KMS-11 (cell line): ENCODE data around the gene TC2N.

Experiments
- H2AFZ ChIP-seq: fragments of 200-600 bp; sonication (generic); 2 replicates; pipeline ENCODE4 v1.6.1; 2016; ENCODE audit warnings: antibody characterized with exemption, mixed run types, low read depth
- H3K27ac ChIP-seq: fragments of 200-600 bp; sonication (generic); 2 replicates; pipeline ENCODE4 v1.6.1; 2016; ENCODE audit warnings: mild to moderate bottlenecking, mixed run types
- H3K27me3 ChIP-seq: fragments of 200-600 bp; sonication (generic); 2 replicates; pipeline ENCODE4 v1.6.1; 2017; ENCODE audit warnings: mild to moderate bottlenecking, low read depth, mixed run types, moderate library complexity; ENCODE audit not compliant: insufficient read depth
- H3K36me3 ChIP-seq: fragments of 200-600 bp; sonication (generic); 2 replicates; pipeline ENCODE4 v1.6.1; 2017; ENCODE audit warnings: mild to moderate bottlenecking, mixed run types; ENCODE audit not compliant: insufficient read depth
- H3K4me1 ChIP-seq: fragments of 200-600 bp; sonication (generic); 2 replicates; pipeline ENCODE4 v1.6.1; 2016; ENCODE audit warnings: mild to moderate bottlenecking, low read depth, mixed run types; ENCODE audit not compliant: poor library complexity, severe bottlenecking
- H3K4me2 ChIP-seq: fragments of 200-600 bp; sonication (generic); 2 replicates; pipeline ENCODE4 v1.7.0; 2016; ENCODE audit warnings: mild to moderate bottlenecking, mixed run types
- H3K4me3 ChIP-seq: fragments of 200-600 bp; sonication (generic); IDR thresholded peaks from 2 replicates; pipeline ENCODE4 v1.6.1; 2017; ENCODE audit warnings: low read depth, low read length, mixed read lengths; ENCODE audit not compliant: insufficient read depth
- H3K79me2 ChIP-seq: fragments of 200-600 bp; sonication (generic); 2 replicates; pipeline ENCODE4 v1.6.1; 2016; ENCODE audit warnings: low read depth, mixed run types; ENCODE audit not compliant: insufficient read depth
- H3K9ac ChIP-seq: fragments of 200-600 bp; sonication (generic); 2 replicates; pipeline ENCODE4 v1.6.1; 2016; ENCODE audit warnings: mild to moderate bottlenecking, mixed run types
- H4K20me1 ChIP-seq: fragments of 200-600 bp; sonication (generic); 2 replicates; pipeline ENCODE4 v1.6.1; 2016; ENCODE audit warnings: mild to moderate bottlenecking, mixed run types; ENCODE audit not compliant: insufficient read depth
- CTCF ChIP-seq: fragments of 200-600 bp; sonication (generic); conservative IDR thresholded peaks from 2 replicates; pipeline ENCODE4 v1.6.1; 2017; ENCODE audit warnings: low read depth, mild to moderate bottlenecking, antibody characterized with exemption, low read length, moderate library complexity, mixed read lengths

The TC2N gene

GRCh38 chr14:91885113-91885712, 17.9 kb upstream of the TC2N start:
- no peaks in the 10 kb centered on the region for H3K4me1 ChIP-seq
- no peaks in the 10 kb centered on the region for H4K20me1 ChIP-seq
- TF ChIP-seq CTCF: no peak
- H3K27ac ChIP-seq: no peak overlapping the region
- no peak overlapping the region for H2AFZ ChIP-seq
- H3K4me3 ChIP-seq: no peak overlapping the region
- no peaks in the 10 kb centered on the region for H3K27me3 ChIP-seq
- H3K4me2 ChIP-seq: no peak overlapping the region
- no peak overlapping the region for H3K9ac ChIP-seq
- H3K79me2 ChIP-seq: no peaks in the 10 kb centered on the region
- no peaks in the 10 kb centered on the region for H3K36me3 ChIP-seq

DNA sequence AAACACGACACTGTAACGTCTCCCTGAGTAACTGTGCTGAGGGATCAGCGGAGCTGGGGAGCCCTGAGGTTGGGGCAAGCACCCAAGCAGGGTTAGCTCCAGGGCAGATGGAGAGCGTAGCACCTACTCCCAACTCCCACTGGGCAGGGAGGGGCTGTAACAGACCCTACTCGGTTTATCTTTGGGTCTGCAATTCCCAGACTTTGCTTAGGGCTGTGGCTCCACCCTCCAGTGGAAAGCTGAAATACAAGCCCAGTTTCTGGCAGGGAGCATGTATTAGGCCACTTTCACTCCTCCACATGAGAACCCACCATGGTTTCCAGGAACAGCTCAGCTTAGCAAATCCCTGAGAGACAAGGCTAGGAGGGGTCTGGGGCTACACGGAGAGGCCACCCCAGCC, 17.3 kb upstream of the TC2N start:
- no peak overlapping the region for H3K4me2 ChIP-seq
- no peaks in the 10 kb centered on the region for H3K4me1 ChIP-seq
- H3K27me3 ChIP-seq: no peaks in the 10 kb centered on the region
- H3K27ac ChIP-seq: no peak overlapping the region
- H3K36me3 ChIP-seq: no peaks in the 10 kb centered on the region
- no peak overlapping the region for H3K4me3 ChIP-seq
- no peak overlapping the region for H2AFZ ChIP-seq
- no peaks in the 10 kb centered on the region for H3K79me2 ChIP-seq
- TF ChIP-seq CTCF: no peak
- H4K20me1 ChIP-seq: no peaks in the 10 kb centered on the region
- H3K9ac ChIP-seq: no peak overlapping the region

- Histone ChIP-seq H3K79me2 (no peaks in the 10 kb centered on the region), H3K9ac (no peak overlapping the region), H3K27ac (no peak overlapping the region), H3K4me2 (no peak overlapping the region), H3K36me3 (no peaks in the 10 kb centered on the region), H3K4me3 (no peak overlapping the region), H3K4me1 (no peaks in the 10 kb centered on the region), H2AFZ (no peak overlapping the region), H3K27me3 (no peaks in the 10 kb centered on the region), H4K20me1 (no peaks in the 10 kb centered on the region)
- no peak for TF ChIP-seq CTCF
Measured at GRCh38 chr14:91883753-91884152, 16.4 kb upstream of the TC2N start.

DNA sequence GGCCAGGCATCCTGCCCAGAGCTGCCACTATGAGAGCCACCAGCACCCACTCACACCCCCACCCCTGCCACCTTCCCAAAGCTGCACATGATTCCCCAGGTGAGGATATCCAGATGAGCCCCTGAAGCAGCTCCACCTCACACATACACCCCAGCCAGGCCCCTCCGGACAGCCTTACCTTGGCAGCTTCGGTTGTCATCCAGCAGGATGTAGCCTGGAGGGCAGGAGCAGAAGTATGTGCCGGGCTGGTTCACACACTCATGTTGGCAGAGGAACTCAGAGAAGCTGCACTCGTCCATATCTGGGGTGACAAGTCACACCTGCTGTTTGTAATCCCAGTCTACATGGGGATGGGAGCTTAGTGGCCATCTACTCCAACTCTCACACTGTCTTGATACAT, 15.4 kb upstream of the TC2N start:
- Histone ChIP-seq H3K27ac (no peak overlapping the region), H4K20me1 (no peaks in the 10 kb centered on the region), H3K27me3 (no peaks in the 10 kb centered on the region), H3K9ac (no peak overlapping the region), H2AFZ (no peak overlapping the region), H3K79me2 (no peaks in the 10 kb centered on the region), H3K36me3 (no peaks in the 10 kb centered on the region), H3K4me1 (no peaks in the 10 kb centered on the region), H3K4me3 (no peak overlapping the region), H3K4me2 (no peak overlapping the region)
- no peak for TF ChIP-seq CTCF
